SH-SY5Y (cell line): ENCODE results near the gene PRKCZ.

ENCODE experiments used
- GATA2 ChIP-seq: IDR thresholded peaks from 2 replicates; pipeline ENCODE4 v1.6.1; 2011; ENCODE audit warnings: mild to moderate bottlenecking, low read depth, low read length
- GATA3 ChIP-seq: IDR thresholded peaks from 2 replicates; pipeline ENCODE4 v1.6.1; 2011; ENCODE audit warnings: low read depth, mild to moderate bottlenecking, low read length, moderate library complexity

PRKCZ gene

GRCh38 chr1:2213576-2214505, 163.6 kb downstream of the PRKCZ start:
- TF ChIP-seq GATA3 (no peak), GATA2 (no peak)

GRCh38 chr1:2214541-2215241, 164.5 kb downstream of the PRKCZ start:
- TF ChIP-seq GATA3, result no peak
- no peak for TF ChIP-seq GATA2

GRCh38 chr1:2215329-2215728, 165.1 kb downstream of the PRKCZ start:
- TF ChIP-seq GATA3, result no peak
- TF ChIP-seq GATA2, result no peak

- no peak for TF ChIP-seq GATA3
- TF ChIP-seq GATA2, result no peak
Measured at GRCh38 chr1:2215909-2216766, 165.9 kb downstream of the PRKCZ start.

GRCh38 chr1:2216767-2217058, 166.5 kb downstream of the PRKCZ start:
- TF ChIP-seq GATA3 (no peak), GATA2 (no peak)

GRCh38 chr1:2221271-2221670, 171.1 kb downstream of the PRKCZ start:
- TF ChIP-seq GATA2, result no peak
- TF ChIP-seq GATA3, result no peak

- TF ChIP-seq GATA3, result no peak
- no peak for TF ChIP-seq GATA2
Measured at GRCh38 chr1:2224170-2224584, 174.0 kb downstream of the PRKCZ start.

GRCh38 chr1:2224631-2225428, 174.6 kb downstream of the PRKCZ start:
- TF ChIP-seq GATA2 (no peak), GATA3 (no peak)

- TF ChIP-seq GATA2, result no peak
- TF ChIP-seq GATA3, result no peak
Measured at GRCh38 chr1:2226525-2227345, 176.5 kb downstream of the PRKCZ start.

GRCh38 chr1:2227346-2228156, 177.3 kb downstream of the PRKCZ start:
- TF ChIP-seq GATA3, result no peak
- no peak for TF ChIP-seq GATA2

GRCh38 chr1:2228157-2228594, 178.0 kb downstream of the PRKCZ start, which contains the start of gene SKI:
TSS of gene SKI (plus strand) at chr1:2228319. CDS start at chr1:2228767, 448 bp downstream.
- no peak for TF ChIP-seq GATA3
- no peak for TF ChIP-seq GATA2

- TF ChIP-seq GATA3, result no peak
- TF ChIP-seq GATA2, result no peak
Measured at GRCh38 chr1:2228694-2229036, 178.5 kb downstream of the PRKCZ start.

GRCh38 chr1:2229037-2229864, 179.0 kb downstream of the PRKCZ start:
- TF ChIP-seq GATA3, result no peak
- TF ChIP-seq GATA2, result no peak
